ENCODE data around the gene IL6ST. TPM values are rescaled to one million over a fixed set of nuclear protein-coding genes. Genes with fewer than 3 reads are reported as not detected.

Gene IL6ST
- total RNA-seq, 3 donors from 2014 or later: 78.0 to 209 (median 126) TPM

DNA sequence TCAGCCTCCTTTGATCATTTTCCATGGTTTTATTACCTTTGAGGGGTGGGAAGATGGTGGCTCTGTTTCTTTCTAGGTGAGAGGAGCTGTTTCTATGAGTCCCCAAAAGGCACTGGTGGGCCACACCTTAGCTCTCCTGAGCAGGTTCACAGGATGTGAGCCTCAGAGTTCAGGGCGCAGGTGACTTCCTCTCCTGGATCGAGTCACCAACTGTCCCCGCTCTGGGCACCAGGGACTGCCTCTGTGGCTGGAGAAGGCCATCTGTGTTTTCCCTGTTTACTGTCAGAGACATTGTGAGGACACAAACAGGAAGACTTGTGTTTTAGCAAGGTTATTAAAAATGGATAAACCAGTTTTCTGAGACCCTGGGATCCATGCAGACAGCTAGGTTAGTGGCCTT, 75.1 kb downstream of the IL6ST start:
- Histone ChIP-seq H3K4me3 (no peak overlapping the region), H3K9me3 (no peaks in the 10 kb centered on the region), H3K4me1 (ENCODE audit: low read depth) (no peaks in the 10 kb centered on the region), H3K36me3 (ENCODE audit: low read depth) (no peaks in the 10 kb centered on the region)
- intact Hi-C loops (cut with DNase I, micrococcal nuclease): no loop called here
- ATAC-seq (no peak), DNase-seq (no peak)
- TF ChIP-seq, protein P1, sequence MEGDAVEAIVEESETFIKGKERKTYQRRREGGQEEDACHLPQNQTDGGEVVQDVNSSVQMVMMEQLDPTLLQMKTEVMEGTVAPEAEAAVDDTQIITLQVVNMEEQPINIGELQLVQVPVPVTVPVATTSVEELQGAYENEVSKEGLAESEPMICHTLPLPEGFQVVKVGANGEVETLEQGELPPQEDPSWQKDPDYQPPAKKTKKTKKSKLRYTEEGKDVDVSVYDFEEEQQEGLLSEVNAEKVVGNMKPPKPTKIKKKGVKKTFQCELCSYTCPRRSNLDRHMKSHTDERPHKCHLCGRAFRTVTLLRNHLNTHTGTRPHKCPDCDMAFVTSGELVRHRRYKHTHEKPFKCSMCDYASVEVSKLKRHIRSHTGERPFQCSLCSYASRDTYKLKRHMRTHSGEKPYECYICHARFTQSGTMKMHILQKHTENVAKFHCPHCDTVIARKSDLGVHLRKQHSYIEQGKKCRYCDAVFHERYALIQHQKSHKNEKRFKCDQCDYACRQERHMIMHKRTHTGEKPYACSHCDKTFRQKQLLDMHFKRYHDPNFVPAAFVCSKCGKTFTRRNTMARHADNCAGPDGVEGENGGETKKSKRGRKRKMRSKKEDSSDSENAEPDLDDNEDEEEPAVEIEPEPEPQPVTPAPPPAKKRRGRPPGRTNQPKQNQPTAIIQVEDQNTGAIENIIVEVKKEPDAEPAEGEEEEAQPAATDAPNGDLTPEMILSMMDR (IDR thresholded peaks at IDR 0.05): no peak

DNA sequence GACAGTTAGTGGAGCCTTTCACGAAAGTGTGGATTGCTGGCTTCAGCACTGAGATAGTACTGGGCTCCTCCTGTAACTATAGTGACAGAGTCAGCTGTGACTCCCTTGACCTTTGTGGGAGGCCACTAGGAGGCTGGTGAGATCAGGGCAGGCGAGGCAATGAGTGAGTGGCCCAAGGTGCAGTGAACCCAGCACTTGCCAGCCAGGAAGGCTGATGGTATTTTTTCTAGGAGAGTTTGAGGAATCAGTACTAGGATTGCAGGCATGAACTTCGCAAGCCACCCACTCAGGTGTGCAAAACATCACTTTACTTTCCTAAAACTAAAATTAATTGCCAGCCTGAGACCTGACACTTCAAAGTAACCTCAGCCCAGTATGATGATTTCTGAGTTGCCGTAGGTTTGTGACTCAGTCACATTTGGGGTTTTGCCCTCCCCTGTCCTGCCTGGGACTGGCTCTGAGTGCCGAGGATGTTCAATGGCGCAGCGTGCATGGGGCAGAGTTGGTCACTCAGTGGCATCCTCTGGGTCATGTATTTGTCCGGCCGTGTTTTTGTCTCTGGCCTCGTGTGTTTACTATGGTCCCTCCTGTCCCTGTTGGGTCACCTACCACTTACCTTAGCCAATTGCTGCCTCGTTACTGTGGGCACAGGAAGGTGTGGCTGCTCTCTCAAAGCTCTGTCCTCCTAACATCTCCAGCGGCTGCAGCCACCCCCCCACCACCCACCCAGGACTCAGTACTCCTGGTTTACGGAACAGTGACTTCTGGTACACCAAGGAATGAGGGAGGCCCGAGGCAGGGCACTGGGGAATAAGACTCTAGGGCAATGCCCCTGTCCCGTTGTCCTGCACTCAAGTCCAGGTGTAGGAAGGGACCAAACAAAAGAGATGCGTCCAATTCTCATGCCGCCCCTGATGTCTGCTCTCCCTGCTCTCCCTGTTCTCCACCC, 76.4 kb downstream of the IL6ST start:
- no peaks in the 10 kb centered on the region for H3K36me3 ChIP-seq (ENCODE audit: low read depth)
- H3K9me3 ChIP-seq: no peaks in the 10 kb centered on the region
- intact Hi-C loops (cut with DNase I, micrococcal nuclease): no loop called here
- no peak overlapping the region for H3K4me3 ChIP-seq
- TF ChIP-seq, protein P1 (IDR thresholded peaks at IDR 0.05): no peak
- DNase-seq: no peak
- H3K4me1 ChIP-seq (ENCODE audit: low read depth): no peaks in the 10 kb centered on the region
- no peak for ATAC-seq

DNA sequence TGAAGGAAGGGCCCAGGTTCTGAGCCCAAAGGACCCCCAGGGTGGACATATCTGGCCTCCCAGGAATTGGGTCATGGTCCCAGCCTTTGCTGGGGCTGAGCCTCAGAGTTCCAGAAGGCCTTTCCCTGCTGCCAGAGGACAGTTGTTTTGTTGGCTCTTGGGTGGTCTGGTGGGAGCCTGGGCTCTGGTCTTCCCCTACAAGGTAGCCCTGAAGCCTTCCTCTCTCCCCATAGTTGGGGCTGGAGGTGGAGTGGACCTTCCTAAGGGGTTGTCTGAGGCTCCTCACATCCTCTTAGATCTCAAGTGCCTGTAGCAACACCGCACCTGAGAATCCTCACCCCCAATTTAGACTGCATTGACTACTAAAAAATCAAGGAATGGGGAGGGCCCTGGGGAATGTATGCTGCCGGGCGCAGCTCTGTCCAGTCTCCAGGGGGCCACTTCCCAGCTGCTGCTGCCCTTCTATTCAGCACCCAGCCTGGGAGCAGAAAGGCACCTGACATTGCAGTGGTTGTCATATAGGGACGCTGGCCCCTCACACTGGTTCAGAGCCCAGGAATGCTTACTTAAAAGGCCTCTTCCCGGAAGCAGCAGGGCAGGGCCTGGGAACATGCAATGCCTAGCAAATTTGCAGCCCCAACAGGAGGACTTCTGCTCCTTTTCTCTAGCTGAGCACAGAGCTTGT, 77.2 kb downstream of the IL6ST start:
- intact Hi-C loops (cut with DNase I, micrococcal nuclease): no loop called here
- DNase-seq (no peak), ATAC-seq (no peak)
- no peaks in the 10 kb centered on the region for H3K36me3 ChIP-seq (ENCODE audit: low read depth)
- TF ChIP-seq, protein P1 (IDR thresholded peaks at IDR 0.05): no peak
- H3K9me3 ChIP-seq: no peaks in the 10 kb centered on the region
- no peaks in the 10 kb centered on the region for H3K4me1 ChIP-seq (ENCODE audit: low read depth)
- H3K4me3 ChIP-seq: no peak overlapping the region

DNA sequence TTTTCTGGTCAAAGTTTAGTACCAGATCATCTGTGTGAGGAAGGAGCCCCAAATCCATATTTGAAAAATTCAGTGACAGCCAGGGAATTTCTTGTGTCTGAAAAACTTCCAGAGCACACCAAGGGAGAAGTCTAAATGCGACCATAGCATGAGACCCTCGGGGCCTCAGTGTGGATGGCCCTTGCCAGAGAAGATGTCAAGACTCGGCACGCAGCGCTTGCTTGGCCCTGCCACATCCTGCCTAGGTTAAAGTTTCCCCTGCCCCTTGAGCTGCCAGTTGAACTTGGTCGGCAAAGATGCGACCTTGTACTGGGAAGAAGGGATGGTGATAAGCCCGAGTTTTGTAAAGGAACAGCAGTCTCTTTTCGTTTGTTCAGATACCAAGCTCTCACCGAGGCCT, 77.8 kb downstream of the IL6ST start:
- intact Hi-C loops (cut with DNase I, micrococcal nuclease): no loop called here
- ATAC-seq (no peak), DNase-seq (no peak)
- H3K36me3 ChIP-seq (ENCODE audit: low read depth): no peaks in the 10 kb centered on the region
- no peaks in the 10 kb centered on the region for H3K9me3 ChIP-seq
- TF ChIP-seq, protein P1 (IDR thresholded peaks at IDR 0.05): no peak
- H3K4me1 ChIP-seq (ENCODE audit: low read depth): no peaks in the 10 kb centered on the region
- no peak overlapping the region for H3K4me3 ChIP-seq

DNA sequence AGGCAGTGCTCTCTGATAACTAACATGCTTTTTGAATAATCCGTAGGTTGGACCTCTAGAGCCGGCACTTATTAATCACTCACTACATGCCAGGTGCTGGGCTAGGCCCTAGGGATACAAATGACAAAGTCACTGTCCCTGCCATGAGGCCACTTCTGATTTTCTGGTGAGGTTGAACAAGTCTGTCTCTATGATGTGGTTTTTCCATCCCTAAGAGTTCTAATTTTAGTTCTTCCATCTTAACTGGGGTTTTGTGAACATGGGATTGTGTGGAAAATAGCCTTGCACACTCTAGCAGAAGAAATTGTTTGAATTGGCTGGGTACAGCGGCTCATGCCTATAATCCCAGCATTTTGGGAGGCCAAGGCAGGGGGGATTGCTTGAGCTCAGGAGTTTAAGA, 79.0 kb downstream of the IL6ST start:
- H3K4me3 ChIP-seq: no peak overlapping the region
- intact Hi-C loops (cut with DNase I, micrococcal nuclease): no loop called here
- DNase-seq (no peak), ATAC-seq (no peak)
- H3K9me3 ChIP-seq: no peaks in the 10 kb centered on the region
- TF ChIP-seq, protein P1 (IDR thresholded peaks at IDR 0.05): no peak
- no peaks in the 10 kb centered on the region for H3K36me3 ChIP-seq (ENCODE audit: low read depth)
- no peaks in the 10 kb centered on the region for H3K4me1 ChIP-seq (ENCODE audit: low read depth)

Measured in mucosa of descending colon (tissue), 3 donors.